GM12875 (cell line): ENCODE data around the gene BICC1.

Experiments
- H3K4me3 ChIP-seq: one replicate; pipeline ENCODE4 v1.5.1; 2011; ENCODE audit warnings: low read depth, low read length, control low read depth
- CTCF ChIP-seq: IDR thresholded peaks from 2 replicates; pipeline ENCODE4 v1.5.1; 2011; ENCODE audit warnings: low read depth, mild to moderate bottlenecking, control low read depth, inconsistent platforms, low read length, moderate library complexity, borderline replicate concordance; ENCODE audit not compliant: insufficient read depth

BICC1 gene

GRCh38 chr10:58758321-58758720, 245.6 kb downstream of the BICC1 start:
- no peak for TF ChIP-seq CTCF

GRCh38 chr10:58764087-58764747, 251.5 kb downstream of the BICC1 start:
- no peak for TF ChIP-seq CTCF
- H3K4me3 ChIP-seq = no peak overlapping the region

More at GRCh38 chr10:58758321-58758720, 245.6 kb downstream of the BICC1 start:
- H3K4me3 ChIP-seq = no peak overlapping the region

GRCh38 chr10:58765910-58766309, 253.2 kb downstream of the BICC1 start:
- H3K4me3 ChIP-seq = no peak overlapping the region

GRCh38 chr10:58767652-58768051, 255.0 kb downstream of the BICC1 start:
- no peak for TF ChIP-seq CTCF
- H3K4me3 ChIP-seq = no peak overlapping the region

More at GRCh38 chr10:58765910-58766309, 253.2 kb downstream of the BICC1 start:
- no peak for TF ChIP-seq CTCF

- H3K4me3 ChIP-seq = no peak overlapping the region
- no peak for TF ChIP-seq CTCF
Measured at GRCh38 chr10:58771863-58772262, 259.2 kb downstream of the BICC1 start.

DNA sequence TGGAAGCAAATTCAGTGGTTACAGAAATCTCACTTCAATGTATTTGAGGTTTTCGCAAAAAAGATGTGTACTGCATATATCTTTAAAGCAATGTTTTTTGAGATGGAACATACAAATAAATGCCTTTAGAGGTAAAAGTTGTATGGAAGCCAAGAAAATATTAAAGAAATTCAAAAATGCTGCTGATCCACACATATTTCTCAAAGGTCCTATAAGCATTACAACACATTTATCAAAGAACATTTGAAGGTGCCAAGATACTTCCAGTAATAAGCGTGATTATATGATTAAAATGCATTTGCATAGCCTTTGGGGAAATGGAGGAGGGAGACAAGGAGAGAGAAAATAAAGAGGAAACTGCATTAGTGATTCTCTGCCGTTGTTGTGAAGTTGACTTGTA, 260.1 kb downstream of the BICC1 start:
- no peak for TF ChIP-seq CTCF
- H3K4me3 ChIP-seq = no peak overlapping the region

DNA sequence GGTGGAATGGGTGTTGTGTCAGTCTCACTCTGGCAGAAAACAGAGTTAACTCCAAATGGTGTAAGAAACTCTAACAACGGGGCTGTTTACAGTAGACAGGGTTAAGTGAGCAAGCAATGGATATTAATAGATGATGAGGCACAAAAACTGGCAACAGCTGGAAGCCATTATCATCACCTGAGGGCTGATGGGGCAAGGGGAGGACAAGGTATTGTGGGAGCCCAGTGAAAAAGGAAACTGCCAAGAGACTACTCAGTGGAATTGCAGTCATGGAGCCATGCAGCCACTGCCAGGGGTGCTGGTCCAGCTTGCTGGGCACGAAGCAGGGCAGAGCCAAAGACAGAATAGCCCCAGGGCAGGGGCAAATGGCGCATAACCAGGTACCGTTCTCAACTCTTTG, 260.7 kb downstream of the BICC1 start:
- H3K4me3 ChIP-seq = no peak overlapping the region
- no peak for TF ChIP-seq CTCF
